HepG2 (cell line): ENCODE data around the gene SEMA4C. TPM values are rescaled to one million over a fixed set of nuclear protein-coding genes. Genes with fewer than 3 reads are reported as not detected.

Source experiments
- ATAC-seq: fragments of 200-7000 bp; cut with Tn5 transposase; 3 replicates; pipeline ENCODE4 v1.9.1; 2020; ENCODE audit warnings: mild to moderate bottlenecking, moderate library complexity
- BruUV-seq: library from RNA; stranded (reverse); fragments of 400-500 nt; replicated peaks from 2 replicates; lab custom pipeline; 2021; lab: Mats Ljungman, UMichigan
- CTCF ChIA-PET: fragments of 300-600 bp; formaldehyde crosslinking; extraction: SDS; loops from one replicate; lab custom pipeline; 2021; ENCODE audit warnings: low total read pairs, inconsistent platforms, low intra/inter-chr PET ratio; lab: Yijun Ruan, JAX
- POLR2A ChIA-PET: fragments of 350-600 bp; sonication (Branson Sonifier 250); formaldehyde crosslinking; loops from one replicate; lab custom pipeline; 2020; ENCODE audit warnings: antibody characterized with exemption, inconsistent platforms; lab: Yijun Ruan, JAX
- DNase-seq: peaks from one replicate; pipeline ENCODE4 v3.0.0-alpha.2; 2015; ENCODE audit warnings: low spot score
- FAIRE-seq: peaks from 3 replicates; lab custom pipeline; 2011; peaks lifted over from hg19 to GRCh38; lab: Jason Lieb, UNC
- H2AFZ ChIP-seq: one replicate; pipeline ENCODE4 v1.6.1; 2011; ENCODE audit warnings: low read length, inconsistent platforms
- H3K27ac ChIP-seq: fragments of 300-600 bp; 3 replicates; pipeline ENCODE4 v1.8.0; 2011; ENCODE audit warnings: mixed run types, mild to moderate bottlenecking, mixed read lengths, low read length, inconsistent platforms; ENCODE audit not compliant: insufficient read depth; ENCODE audit errors: extremely low read length
- H3K27me3 ChIP-seq, 2 experiments: fragments of 200-600 bp in 1 of 2; 2 replicates in 1 of 2; 3 replicates in 1 of 2; pipeline versions ENCODE4 v1.6.0 to v1.8.0; 2011; ENCODE audit warnings: low read length in 2 of 2, mild to moderate bottlenecking in 2 of 2, moderate library complexity in 2 of 2, inconsistent platforms in 1 of 2; ENCODE audit not compliant: insufficient read depth in 2 of 2, control insufficient read depth in 1 of 2
- H3K36me3 ChIP-seq, 2 experiments: fragments of 200-600 bp in 1 of 2; replicated peaks in 1 of 2; 2 replicates in 1 of 2; 3 replicates in 1 of 2; pipeline versions ENCODE4 v1.5.1 to v1.8.0; 2011; ENCODE audit warnings: low read length in 2 of 2, inconsistent platforms in 1 of 2; ENCODE audit not compliant: insufficient read depth in 2 of 2, control insufficient read depth in 1 of 2
- H3K4me1 ChIP-seq: 2 replicates; pipeline ENCODE4 v1.5.1; 2012; ENCODE audit warnings: low read length, inconsistent platforms; ENCODE audit not compliant: insufficient read depth
- H3K4me2 ChIP-seq: 2 replicates; pipeline ENCODE4 v1.6.0; 2011; ENCODE audit warnings: low read depth, low read length, inconsistent platforms
- H3K4me3 ChIP-seq, 3 experiments: fragments of 200-600 bp in 1 of 3; sonication (generic), shearing (Covaris generic) in 1 of 3; replicated peaks in 1 of 3; 2 replicates each; pipeline ENCODE4 v1.5.1; 2011 to 2016; ENCODE audit warnings: low read length in 3 of 3, inconsistent platforms in 2 of 3, low read depth in 2 of 3, mild to moderate bottlenecking in 2 of 3, control low read depth in 1 of 3, mixed read lengths in 1 of 3; ENCODE audit not compliant: insufficient read depth in 1 of 3
- H3K79me2 ChIP-seq: one replicate; pipeline ENCODE4 v1.6.1; 2011; ENCODE audit warnings: low read length, inconsistent platforms; ENCODE audit not compliant: insufficient read depth
- H3K9ac ChIP-seq: 2 replicates; pipeline ENCODE4 v1.6.0; 2011; ENCODE audit warnings: mild to moderate bottlenecking, low read depth, low read length, inconsistent platforms; ENCODE audit not compliant: insufficient read depth
- H3K9me3 ChIP-seq: 2 replicates; pipeline ENCODE4 v1.5.1; 2012; ENCODE audit warnings: mild to moderate bottlenecking, low read length
- H4K20me1 ChIP-seq: 2 replicates; pipeline ENCODE4 v1.6.0; 2011; ENCODE audit warnings: inconsistent platforms, mild to moderate bottlenecking, low read length, moderate library complexity; ENCODE audit not compliant: insufficient read depth
- ARHGAP35 ChIP-seq: sonication (generic); formaldehyde crosslinking; IDR thresholded peaks from 2 replicates; pipeline ENCODE4 v1.9.0; 2022; ENCODE audit warnings: mild to moderate bottlenecking, inconsistent platforms, moderate library complexity, missing genetic modification reagents, borderline replicate concordance
- BCLAF1 ChIP-seq: fragments of 450-650 bp; IDR thresholded peaks from 2 replicates; pipeline ENCODE4 v1.6.1; 2017; ENCODE audit warnings: mild to moderate bottlenecking
- MYC ChIP-seq: sonication (generic); formaldehyde crosslinking; IDR thresholded peaks from 2 replicates; pipeline ENCODE4 v1.9.0; 2021; ENCODE audit warnings: missing genetic modification reagents, borderline replicate concordance
- PCBP1 ChIP-seq: fragments of 200-400 bp; formaldehyde crosslinking; IDR thresholded peaks from 2 replicates; pipeline ENCODE4 v1.6.1; 2017; ENCODE audit warnings: mild to moderate bottlenecking, low read depth, low read length, borderline replicate concordance
- SIX1 ChIP-seq: sonication (generic); formaldehyde crosslinking; IDR thresholded peaks from 2 replicates; pipeline ENCODE4 v1.4.0; 2020; ENCODE audit warnings: missing genetic modification reagents, borderline replicate concordance
- SNAPC4 ChIP-seq: sonication (generic); formaldehyde crosslinking; IDR thresholded peaks from 2 replicates; pipeline ENCODE4 v1.4.0; 2020; ENCODE audit warnings: mild to moderate bottlenecking, missing genetic modification reagents
- ZMAT5 ChIP-seq: sonication (generic); formaldehyde crosslinking; IDR thresholded peaks from 2 replicates; pipeline ENCODE4 v1.5.0; 2020; ENCODE audit warnings: mild to moderate bottlenecking, low read depth, missing genetic modification reagents, borderline replicate concordance
- WGBS: methylation state at CpG from one replicate; pipeline ENCODE4 v1.1.6; 2017; ENCODE audit warnings: low lambda C conversion rate; 5-methylcytosine and 5-hydroxymethylcytosine counted together
- in situ Hi-C: cut with HindIII; loops from 2 replicates; pipeline ENCODE4 v1.10.0; 2017; ENCODE audit warnings: low pct_unique_long_range_greater_than_20kb; ENCODE audit not compliant: extremely low pct_ligation_motif_present
- intact Hi-C: fragments of 100-400 bp; cut with micrococcal nuclease; formaldehyde crosslinking; loops from one replicate; pipeline ENCODE4 v1.10.0; 2022; ENCODE audit not compliant: unreplicated experiment
- polyA plus RNA-seq, 8 experiments: library from polyadenylated mRNA; depleted of rRNA in 3 of 8; stranded (reverse) in 7 of 8; unstranded in 1 of 8; fragments of >200 nt; fragmentation: Illumina TruSeq in 4 of 8; extraction: Trizol in 4 of 8; gene quantifications; 2 replicates each; pipeline versions ENCODE4 v1.2.1 to v1.2.3, GENCODE V29; 2011 to 2016; ENCODE audit warnings: low read depth in 4 of 8, missing spikeins in 1 of 8, mixed read lengths in 1 of 8; ENCODE audit not compliant: insufficient read depth in 1 of 8
- total RNA-seq, 5 experiments: library from RNA; depleted of rRNA; stranded (reverse); fragments of >200 nt; fragmentation: Illumina TruSeq; extraction: Trizol; gene quantifications; 2 replicates each; pipeline ENCODE4 v1.2.3, GENCODE V29; 2016; ENCODE audit warnings: low read depth in 1 of 5

SEMA4C gene
- total and polyA plus RNA-seq, 2 of the 13 experiments (the other 11 are each of a cell fraction or from before 2014, with no cell fraction given), result 25.9 to 46.6 TPM

GRCh38 chr2:96876269-96877041 lies 6.6 kb upstream of the SEMA4C start:
- H3K4me1 ChIP-seq, result peaks cover 8% of the 10 kb centered on the region
- no peak overlapping the region; a peak in 1 of 6 replicates for H3K4me3 ChIP-seq
- no peak overlapping the region for H3K9ac ChIP-seq
- H3K27me3 ChIP-seq, result peaks cover 34 to 85% of the 10 kb centered on the region in 2 experiments
- intact Hi-C loops (no loop called here), in situ Hi-C loops (no loop called here)
- DNase-seq (no peak), ATAC-seq (no peak), FAIRE-seq (no peak)
- no peaks in the 10 kb centered on the region for H3K9me3 ChIP-seq
- no TSS peak for BruUV-seq
- POLR2A ChIA-PET, result interaction anchor here (1.0 kb wide), 1 partner anchor 19 kb away, joined by 6 read pairs; the partner anchor contains the start of gene ANKRD39
- no peaks in the 10 kb centered on the region for H3K36me3 ChIP-seq
- CTCF ChIA-PET, result no interaction called here
- H4K20me1 ChIP-seq, result no peaks in the 10 kb centered on the region; the same call in 1 of the 2 replicates
- H3K4me2 ChIP-seq, result no peak overlapping the region
- TF ChIP-seq ZMAT5 (CRISPR knock-in tag) (no peak), PCBP1 (no peak), BCLAF1 (no peak), ARHGAP35 (no peak), SIX1 (no peak), MYC (CRISPR knock-in tag) (no peak), SNAPC4 (CRISPR knock-in tag) (no peak)
- H2AFZ ChIP-seq, result no peak overlapping the region
- no peaks in the 10 kb centered on the region for H3K79me2 ChIP-seq
- 45% methylated on average over 15 of the region's 16 CpGs for WGBS
- H3K27ac ChIP-seq, result no peak overlapping the region
